ENCODE results near the gene PEX10.

PEX10 gene

GRCh38 chr1:2383576-2383975 is 28.8 kb downstream of the PEX10 start:
- TF ChIP-seq CTCF (conservative IDR thresholded peaks at IDR 0.05; ENCODE audit: low read length): no peak
- no peak overlapping the region for H3K4me3 ChIP-seq (ENCODE audit: low read length)
- DNase-seq (ENCODE audit: low read depth): no peak

DNA sequence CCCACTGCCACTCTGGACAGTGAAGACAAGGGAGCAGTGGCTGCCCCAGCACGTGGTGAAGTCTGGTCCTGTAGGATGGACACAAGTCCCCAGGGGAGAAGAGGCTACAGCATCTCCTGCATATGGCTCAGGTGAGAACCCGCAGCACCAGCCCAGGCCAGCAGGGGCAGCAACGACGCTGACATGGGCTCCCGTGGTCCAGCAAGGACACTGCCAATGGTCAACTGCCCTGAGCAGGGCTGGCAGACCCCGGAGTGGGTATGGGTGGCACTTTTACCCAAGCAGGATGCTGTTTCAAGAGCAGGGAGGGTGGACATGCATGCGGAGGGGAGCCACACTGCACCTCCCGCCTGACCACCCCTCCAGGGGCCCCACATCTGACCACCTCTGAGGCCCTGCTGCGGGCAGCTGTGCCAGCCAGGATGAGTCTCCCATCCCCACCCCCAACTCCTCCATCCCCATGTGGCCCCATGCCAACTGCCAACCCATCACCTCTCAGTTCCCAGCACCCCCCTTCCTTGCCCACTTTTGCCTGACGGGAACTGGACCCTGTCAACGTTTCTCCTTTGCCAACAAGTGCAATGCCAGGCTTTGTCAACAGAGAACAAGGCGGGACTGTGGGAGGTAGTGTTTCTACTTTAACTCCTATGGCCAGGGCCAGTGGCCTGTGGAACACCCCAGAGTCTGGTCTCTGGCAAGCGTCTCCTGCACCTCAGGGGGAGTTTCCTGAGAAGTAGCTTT is 29.6 kb downstream of the PEX10 start:
- H3K4me3 ChIP-seq (ENCODE audit: low read length): no peak overlapping the region
- TF ChIP-seq CTCF (conservative IDR thresholded peaks at IDR 0.05; ENCODE audit: low read length): peak; percentile 58
- DNase-seq (ENCODE audit: low read depth): peak; percentile 21

DNA sequence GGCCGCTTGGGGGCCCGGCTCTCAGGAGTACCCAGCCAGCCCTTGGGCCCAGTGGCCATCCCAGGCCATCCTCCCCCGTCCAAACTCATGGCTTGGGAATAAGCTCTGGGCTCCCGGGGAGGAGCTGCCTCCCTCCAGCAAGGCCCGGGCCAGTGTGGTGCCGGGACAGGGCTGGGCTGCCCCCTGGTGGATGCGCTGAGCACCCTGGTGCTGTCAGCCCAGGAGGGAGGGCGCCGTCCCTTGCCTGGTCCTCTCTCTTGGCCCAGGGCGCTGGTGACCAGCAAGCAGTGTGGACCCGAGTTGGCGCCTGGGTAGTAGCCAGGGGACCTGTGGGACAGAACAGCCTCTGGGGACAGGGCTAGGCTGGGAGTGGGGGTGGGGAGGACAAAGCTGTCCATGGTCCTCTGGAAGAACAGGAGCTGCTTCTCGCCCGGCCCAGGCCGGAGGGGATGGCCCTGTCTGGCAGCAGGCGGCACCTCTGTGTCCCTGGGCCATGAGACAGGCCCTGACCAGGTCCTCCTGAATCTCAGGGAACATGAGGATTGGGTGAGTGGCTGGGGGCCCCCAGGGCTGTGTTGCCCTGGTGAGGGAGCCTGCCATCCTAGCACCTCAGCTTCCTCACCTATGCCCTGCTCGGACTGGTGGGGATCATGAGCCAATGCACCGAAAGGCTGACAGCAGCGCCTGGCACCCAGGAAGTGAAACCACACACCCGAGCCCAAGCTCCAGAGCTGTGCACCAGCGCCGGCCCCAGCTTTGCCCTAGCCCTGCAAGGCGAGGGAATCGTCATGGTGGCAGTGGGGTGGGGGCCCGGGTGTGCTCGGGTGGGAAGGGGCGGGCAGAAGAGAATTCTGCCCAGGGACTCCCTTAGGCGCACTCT is 30.4 kb downstream of the PEX10 start:
- peak; percentile 78 for DNase-seq (ENCODE audit: low read depth)
- TF ChIP-seq CTCF (conservative IDR thresholded peaks at IDR 0.05; ENCODE audit: low read length): peak; percentile 86

DNA sequence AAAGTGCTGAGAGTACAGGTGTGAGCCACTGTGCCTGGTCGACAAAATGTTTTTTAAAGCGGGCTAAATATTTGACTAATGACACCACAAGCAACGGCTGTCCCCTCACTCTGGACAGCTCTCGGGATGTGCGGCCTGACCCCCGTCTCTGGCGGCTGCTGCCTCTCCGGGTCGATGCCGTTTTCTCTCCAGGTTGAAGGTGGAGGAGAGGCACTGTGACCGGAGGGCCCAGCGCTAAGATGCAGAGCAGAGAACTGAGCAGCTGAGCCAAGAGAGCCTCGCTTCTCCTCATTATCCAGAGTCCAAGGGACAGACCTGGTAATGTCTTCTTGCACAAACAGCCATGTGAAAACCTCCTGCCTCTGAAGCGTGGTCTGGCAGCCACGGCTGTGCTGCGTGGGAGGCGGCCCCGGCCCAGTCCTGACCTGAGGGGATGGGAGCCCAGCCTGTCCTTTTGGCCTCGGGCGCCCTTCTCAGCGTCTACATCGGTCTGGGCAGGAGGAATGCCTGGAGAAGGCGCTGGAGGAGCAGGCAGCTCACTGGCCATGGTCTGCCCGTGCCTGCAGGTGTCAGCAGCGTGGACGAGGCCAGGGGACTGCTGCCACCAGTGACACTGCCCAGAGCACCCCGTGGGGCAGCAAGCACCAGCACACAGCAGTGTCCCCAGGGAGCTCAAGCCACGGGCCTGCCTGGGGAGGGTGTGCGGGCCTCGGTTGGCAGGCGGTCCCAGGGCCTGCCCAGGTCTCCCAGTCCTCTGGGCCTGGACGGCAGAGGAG is 31.4 kb downstream of the PEX10 start:
- H3K4me3 ChIP-seq (ENCODE audit: low read length): no peak overlapping the region
- DNase-seq (ENCODE audit: low read depth): no peak
- no peak for TF ChIP-seq CTCF (conservative IDR thresholded peaks at IDR 0.05; ENCODE audit: low read length)

More for the DNA sequence above, 30.4 kb downstream of the PEX10 start:
- H3K4me3 ChIP-seq (ENCODE audit: low read length): no peak overlapping the region

GRCh38 chr1:2379733-2380404 is 32.5 kb downstream of the PEX10 start:
- DNase-seq (ENCODE audit: low read depth): no peak
- no peak overlapping the region for H3K4me3 ChIP-seq (ENCODE audit: low read length)
- TF ChIP-seq CTCF (conservative IDR thresholded peaks at IDR 0.05; ENCODE audit: low read length): no peak

DNA sequence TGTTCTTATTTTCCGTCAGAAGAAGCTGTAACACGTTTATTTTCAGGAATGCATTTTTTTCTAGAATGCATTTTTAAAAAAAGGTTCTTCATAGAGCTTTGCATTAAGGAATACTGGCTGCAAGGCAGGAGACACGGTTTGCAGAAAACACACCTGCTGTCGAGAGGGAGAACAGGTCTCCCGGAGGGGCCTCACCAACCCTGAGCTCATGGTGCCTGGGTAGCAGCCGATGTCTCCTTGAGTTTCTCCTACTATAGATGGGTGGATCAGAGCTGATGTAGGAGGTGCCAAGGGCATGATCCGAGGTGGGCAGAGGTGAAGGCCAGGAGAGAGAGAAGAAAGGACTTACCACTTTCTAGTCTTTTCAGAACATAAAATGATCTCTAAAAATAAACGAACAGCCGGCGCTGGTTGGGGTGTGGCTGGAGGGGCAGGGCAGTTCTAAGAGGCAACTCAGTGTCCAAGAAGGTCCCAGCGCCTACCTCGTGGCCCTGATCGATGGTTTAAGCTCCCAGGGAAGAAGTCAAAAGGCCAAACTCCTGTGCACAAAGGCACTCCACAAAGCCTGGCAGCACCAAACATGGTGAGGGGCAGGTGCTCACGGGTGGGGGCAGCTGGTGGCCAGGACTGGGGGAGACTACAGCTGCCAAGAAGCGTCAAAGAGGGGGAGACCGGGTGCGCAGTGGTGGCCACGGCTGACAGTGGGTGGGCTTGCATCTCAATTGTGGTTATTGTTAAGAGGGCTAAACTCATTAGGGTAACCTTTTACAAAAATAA is 33.2 kb downstream of the PEX10 start:
- H3K4me3 ChIP-seq (ENCODE audit: low read length): no peak overlapping the region
- DNase-seq (ENCODE audit: low read depth): no peak
- no peak for TF ChIP-seq CTCF (conservative IDR thresholded peaks at IDR 0.05; ENCODE audit: low read length)

Measured in AG10803 (cell line).